Measurements from ENCODE around the gene HERC5.
"Not testable (repeated sequence)": the region's sequence is repeated elsewhere in the genome, so short reads cannot be mapped to it uniquely, and the experiment has no call there.

The HERC5 gene

GRCh38 chr4:88456670-88457306 lies at the start of gene HERC5:
Gene HERC5, plus strand, starts transcription at chr4:88457119. Its CDS starts 151 bp downstream, at chr4:88457270.
- DNase-seq (ENCODE audit: low read depth in 2 of 3, low spot score in 2 of 3): peak; percentile 60 to 65 (median 65)

DNA sequence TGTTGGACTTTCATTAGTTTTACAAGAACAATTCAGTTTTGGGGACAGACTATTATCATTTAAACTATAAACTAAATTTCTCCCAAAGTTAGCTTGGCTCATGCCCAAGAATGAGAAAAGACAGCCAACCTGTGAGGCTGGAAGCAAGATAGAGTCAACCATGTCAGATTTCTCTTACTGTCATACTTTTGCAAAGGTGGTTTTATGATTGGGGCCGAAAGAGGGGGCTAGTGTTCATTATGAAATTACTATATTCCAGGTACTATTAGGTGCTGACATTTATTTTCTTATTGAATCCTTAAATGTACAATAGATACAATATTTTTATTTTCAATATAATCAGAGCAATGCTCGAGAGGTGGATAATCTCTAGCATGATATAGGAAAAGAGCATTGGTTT lies 47.7 kb upstream of the HERC5 start:
- DNase-seq (ENCODE audit: low read depth in 2 of 3, low spot score in 2 of 3): no peak

DNA sequence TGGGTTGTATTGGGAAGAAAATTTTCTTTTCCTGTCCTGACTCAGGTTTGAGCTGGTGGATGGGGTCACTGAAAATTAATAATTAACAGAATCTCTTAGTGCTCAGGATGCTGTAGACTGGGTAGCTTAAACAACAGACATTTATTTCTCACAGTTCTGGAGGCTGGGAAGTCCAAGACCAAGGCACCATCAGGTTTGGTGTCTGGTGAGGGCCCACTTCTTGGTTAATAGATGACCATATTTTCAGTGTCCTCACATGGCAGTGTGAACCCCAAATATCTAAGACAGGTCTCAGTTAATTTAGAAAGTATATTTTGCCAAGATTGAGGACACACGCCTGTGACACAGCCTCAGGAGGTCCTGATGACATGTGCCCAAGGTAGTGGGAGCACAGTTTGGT lies 47.1 kb upstream of the HERC5 start:
- no peak for DNase-seq (ENCODE audit: low read depth in 2 of 3, low spot score in 2 of 3)

- no peak for DNase-seq (ENCODE audit: low read depth in 2 of 3, low spot score in 2 of 3)
Measured at GRCh38 chr4:88411491-88412096, 45.3 kb upstream of the HERC5 start.

DNA sequence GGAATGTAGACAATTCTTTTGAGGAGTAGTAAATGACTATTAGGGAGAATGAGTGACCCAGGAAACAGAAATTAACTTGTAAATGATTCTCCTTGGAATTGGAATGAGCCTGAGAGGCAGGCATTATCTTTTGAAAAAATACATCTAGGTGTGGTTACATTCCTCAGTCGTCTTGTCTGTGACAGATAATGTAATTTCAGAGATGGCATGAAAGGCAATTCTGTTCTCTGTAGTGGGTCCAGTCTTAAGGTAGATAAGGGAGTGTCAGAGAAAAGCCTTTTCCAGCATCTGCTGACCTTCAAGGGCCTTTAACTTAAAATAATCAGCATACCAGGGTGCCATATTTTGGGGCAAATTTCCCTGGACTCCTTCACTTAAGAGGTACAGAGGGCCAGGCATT lies 43.1 kb upstream of the HERC5 start:
- DNase-seq (ENCODE audit: low read depth in 2 of 3, low spot score in 2 of 3): no peak

DNA sequence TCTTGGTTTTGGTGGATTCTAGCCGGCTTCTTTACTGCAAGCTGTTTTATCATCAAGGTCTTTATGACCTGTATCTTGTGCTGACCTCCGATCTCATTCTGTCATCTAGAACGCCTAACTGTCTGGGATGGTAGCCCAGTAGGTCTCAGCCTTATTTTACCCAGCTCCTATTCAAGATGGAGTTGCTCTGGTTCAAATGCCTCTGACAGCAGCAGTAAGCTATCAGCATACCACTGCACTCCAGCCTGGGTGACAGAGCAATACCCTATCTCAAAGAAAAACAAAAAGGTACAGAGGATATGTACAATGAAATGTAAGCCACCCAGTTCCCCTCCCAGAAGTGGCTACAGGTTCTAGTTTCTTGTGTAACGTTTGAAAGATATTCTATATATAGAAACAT lies 42.2 kb upstream of the HERC5 start:
- no peak for DNase-seq (ENCODE audit: low read depth in 2 of 3, low spot score in 2 of 3)

DNA sequence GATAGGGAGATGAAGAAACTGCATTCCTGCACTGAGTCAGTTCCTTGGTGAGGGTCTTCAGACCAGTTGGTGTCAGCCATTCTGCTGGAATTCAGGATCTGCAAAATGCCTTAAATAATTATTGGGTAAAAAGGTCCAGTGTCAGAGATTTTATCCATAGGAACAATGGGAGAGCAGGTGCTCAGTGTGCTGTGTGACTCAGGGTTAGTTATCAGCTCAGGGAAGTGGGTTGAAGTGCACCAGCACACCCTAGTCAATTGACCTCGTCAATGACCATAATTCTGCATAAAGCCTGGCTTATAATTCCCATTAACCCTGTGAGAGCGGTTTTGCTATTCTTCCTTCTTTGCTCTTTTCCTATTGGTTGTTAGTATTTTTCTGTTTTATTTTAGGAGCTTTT lies 40.9 kb upstream of the HERC5 start:
- no peak for DNase-seq (ENCODE audit: low read depth in 2 of 3, low spot score in 2 of 3)

DNA sequence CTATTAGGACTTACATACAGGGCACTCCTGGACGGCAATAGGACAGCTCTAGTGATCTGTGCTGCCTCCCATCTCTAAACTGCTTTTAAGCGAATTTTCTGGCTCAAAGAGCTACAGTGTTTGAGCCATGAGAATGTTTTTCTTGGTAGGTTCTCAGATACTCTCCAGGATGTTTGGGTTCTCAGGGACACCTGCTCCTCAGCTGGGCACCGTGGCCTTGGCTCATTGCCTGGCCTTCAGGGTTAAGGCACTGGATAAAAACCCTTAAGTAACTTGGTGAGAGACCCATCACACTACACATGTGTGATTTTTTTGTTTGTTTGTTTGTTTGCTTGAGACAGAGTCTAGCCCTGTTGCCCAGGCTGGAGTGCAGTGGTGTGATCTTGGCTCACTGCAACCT lies 38.5 kb upstream of the HERC5 start:
- no peak for DNase-seq (ENCODE audit: low read depth in 2 of 3, low spot score in 2 of 3)

- DNase-seq (ENCODE audit: low read depth in 2 of 3, low spot score in 2 of 3): no peak
Measured at GRCh38 chr4:88419874-88420273, 37.0 kb upstream of the HERC5 start.

- DNase-seq (ENCODE audit: low read depth in 2 of 3, low spot score in 2 of 3): no peak
Measured at GRCh38 chr4:88420844-88421243, 36.1 kb upstream of the HERC5 start.

DNA sequence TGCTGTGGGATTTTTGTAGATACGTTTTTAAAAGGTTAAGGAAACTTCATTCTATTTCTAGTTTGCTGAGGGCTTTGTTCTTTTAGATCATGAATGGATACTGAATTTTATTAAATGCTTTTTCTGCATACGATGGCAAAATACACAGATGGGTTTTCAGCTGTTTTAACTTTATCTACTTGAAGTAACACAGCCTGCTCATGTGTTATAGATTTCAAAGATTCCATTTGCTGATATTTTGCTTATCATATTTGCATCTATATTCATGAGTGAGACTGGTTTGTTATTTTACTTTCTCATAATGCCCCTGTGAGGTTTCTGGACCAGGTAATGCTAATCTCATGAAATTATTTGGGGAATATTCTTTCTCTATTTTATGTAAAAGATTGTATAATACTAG lies 34.5 kb upstream of the HERC5 start:
- DNase-seq (ENCODE audit: low read depth in 2 of 3, low spot score in 2 of 3): no peak

DNA sequence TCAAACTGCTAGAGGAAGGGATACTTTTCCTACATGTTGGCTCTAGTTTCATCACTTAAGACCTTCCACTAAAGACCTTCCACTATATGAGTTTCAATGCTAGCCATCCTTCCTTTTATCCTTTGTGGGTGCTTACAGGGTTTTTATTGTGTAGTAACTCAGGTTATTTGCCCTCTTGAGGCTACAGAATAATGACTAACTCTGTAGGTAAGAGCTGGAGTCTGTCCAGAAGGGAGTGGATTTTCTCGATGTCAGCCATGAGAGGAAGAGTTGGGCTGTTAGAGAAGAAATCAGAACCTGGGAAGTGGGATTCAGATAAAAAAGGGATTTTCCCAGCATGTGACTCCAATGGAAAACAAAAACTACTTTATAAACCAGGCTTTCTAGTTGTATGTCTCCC lies 27.5 kb upstream of the HERC5 start:
- no peak for DNase-seq (ENCODE audit: low read depth in 2 of 3, low spot score in 2 of 3)

GRCh38 chr4:88435987-88436693 lies 20.8 kb upstream of the HERC5 start:
- no peak for DNase-seq (ENCODE audit: low read depth in 2 of 3, low spot score in 2 of 3)

DNA sequence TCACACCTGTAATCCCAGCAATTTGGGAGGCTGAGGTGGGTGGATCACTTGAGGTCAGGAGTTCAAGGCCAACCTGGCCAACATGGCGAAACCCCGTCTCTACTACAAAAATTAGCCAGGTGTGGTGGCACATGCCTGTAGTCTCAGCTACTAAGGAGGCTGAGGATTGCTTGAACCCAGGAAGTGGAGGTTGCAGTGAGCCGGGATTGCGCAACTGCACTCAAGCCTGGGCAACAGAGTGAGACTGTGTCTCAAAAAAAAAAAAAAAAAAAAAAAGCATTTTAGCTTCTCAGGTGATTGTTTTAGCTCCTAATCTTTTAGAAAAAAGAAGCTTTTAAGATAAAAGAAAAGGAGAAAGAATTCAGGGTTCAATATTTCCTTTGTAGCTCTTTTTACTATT lies 19.0 kb upstream of the HERC5 start:
- not testable (repeated sequence) for DNase-seq (ENCODE audit: low read depth in 2 of 3, low spot score in 2 of 3)

- no peak for DNase-seq (ENCODE audit: low read depth in 2 of 3, low spot score in 2 of 3)
Measured at GRCh38 chr4:88439161-88439760, 17.7 kb upstream of the HERC5 start.

DNA sequence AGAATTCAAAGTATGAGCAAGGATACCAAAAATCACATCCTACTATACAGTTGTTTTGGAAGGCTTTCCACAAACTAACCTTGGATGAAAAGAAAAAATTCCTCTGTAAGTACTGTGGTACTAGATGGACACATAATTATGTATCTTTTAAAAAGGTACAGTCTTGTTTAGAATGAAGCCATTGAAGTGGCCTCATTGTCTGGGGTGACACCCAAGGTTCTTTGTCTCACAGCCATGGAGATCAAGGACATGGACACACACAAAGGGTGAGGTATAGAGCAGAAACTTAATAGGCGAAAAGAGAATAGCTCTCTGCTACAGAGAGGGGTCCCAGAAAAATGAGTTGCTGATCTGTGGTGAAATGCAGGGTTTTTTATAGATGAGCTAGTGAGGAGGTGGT lies 16.8 kb upstream of the HERC5 start:
- no peak for DNase-seq (ENCODE audit: low read depth in 2 of 3, low spot score in 2 of 3)

DNA sequence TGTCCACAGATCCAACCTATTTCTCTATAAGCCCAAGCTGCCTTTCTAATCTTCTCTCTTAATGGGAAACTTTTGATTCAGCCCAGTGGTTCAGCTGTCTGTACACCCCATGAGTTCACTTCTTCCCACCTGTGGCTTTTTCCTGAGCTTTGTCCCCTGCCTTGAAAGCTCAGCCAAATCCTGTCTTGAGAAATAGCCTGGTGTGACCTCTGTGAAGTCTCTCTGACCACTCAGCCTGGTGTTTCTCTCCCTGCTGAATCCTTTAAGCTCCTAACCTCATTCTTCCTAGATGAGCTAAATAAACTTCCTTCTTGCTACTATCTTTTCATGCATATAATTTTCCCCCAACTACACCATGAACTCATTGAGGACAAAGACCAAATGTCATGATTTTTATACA lies 15.2 kb upstream of the HERC5 start:
- DNase-seq (ENCODE audit: low read depth in 2 of 3, low spot score in 2 of 3): no peak

DNA sequence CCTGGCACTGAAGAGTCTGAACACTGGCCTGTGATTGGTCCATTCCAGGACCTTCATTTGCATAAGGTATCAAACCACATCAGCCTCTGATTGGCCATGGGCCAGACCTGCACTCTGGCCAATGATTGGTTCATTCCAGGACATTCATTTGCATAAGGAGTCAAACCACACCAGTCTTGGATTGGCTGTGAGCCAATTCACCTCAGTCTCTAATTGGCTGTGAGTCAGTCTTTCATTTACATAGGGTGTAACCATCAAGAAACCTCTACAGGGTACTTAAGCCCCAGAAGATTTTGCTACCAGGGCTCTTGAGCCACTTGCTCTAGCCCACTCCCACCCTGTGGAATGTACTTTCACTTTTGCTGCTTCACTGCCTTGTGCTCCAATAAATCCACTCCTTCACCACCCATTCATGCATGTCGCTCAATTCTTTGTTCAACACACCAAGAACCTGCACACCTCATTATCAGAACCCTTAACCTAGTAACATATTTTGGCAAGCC lies 14.2 kb upstream of the HERC5 start:
- DNase-seq (ENCODE audit: low read depth in 2 of 3, low spot score in 2 of 3): no peak

DNA sequence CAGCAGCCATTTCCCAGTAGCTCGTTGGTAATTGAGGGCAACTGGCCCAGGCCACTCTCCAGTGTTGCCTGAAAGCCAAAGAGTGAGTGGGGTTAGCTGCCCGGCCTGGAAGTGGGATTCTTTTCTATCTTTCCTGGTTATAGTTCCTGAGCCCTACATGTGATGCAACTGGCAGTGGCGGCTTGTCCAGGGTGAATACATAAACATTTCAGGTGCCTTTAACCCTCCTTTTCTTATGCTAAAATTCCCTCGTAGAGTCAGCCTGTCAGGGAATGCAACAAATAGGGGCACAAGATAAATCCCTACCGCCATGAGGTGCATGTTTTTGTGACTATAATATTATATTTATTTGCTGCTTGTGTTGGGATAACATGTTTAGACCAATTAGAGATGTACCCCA lies 13.4 kb upstream of the HERC5 start:
- DNase-seq (ENCODE audit: low read depth in 2 of 3, low spot score in 2 of 3): no peak

DNA sequence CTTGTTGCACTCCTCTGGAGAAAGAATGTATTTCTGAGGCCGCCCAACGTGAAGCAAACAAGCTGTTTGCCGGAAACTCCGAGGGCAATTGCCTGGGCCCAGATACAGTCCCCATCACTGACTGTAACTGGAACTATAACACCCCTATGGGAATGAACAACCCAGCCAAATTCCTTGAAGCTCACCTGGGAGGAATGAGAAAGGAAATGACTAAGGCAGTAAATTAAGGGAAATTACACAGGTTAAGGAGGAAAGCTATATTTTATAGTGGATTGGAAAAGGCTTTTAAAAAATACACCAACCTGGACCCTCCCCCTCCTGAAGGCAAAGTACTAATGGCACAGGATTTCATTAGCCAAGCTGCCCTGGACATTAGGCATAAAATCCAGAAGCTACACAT lies 11.7 kb upstream of the HERC5 start:
- no peak for DNase-seq (ENCODE audit: low read depth in 2 of 3, low spot score in 2 of 3)

DNA sequence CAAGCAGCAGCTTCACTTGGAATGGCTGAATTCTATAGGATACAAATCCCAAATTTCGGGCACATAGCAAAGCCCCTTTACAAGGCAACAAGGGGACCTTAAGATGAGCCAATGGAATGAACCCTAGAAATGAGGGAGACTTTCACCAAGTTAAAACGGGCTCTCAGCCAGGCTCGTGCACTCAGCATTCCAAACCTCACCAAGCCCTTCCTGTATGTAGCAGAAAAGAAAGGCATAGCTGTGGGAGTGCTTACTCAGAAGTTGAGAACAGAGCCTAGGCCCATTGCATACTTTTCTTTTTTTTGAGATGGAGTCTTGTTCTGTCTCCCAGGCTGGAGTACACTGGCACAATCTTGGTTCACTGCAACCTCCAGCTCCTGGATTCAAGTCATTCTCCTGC lies 10.8 kb upstream of the HERC5 start:
- no peak for DNase-seq (ENCODE audit: low read depth in 2 of 3, low spot score in 2 of 3)

Data from activated CD8-positive, alpha-beta memory T cell treated with anti-CD3 and anti-CD28 coated beads for 48 hours (primary cell).